Skeletal muscle satellite cell (primary cell): ENCODE results near the gene MKLN1.
"Not testable (repeated sequence)": the region's sequence is repeated elsewhere in the genome, so short reads cannot be mapped to it uniquely, and the experiment has no call there.

ENCODE experiments used
- H3K27me3 ChIP-seq: 2 replicates; pipeline ENCODE4 v1.7.0; 2013; ENCODE audit warnings: low read length; ENCODE audit not compliant: control insufficient read depth, insufficient read depth
- H3K36me3 ChIP-seq: 2 replicates; pipeline ENCODE4 v1.7.0; 2013; ENCODE audit warnings: mild to moderate bottlenecking, control low read depth, low read length; ENCODE audit not compliant: insufficient read depth
- H3K4me1 ChIP-seq: 2 replicates; pipeline ENCODE4 v1.7.0; 2013; ENCODE audit warnings: low read length; ENCODE audit not compliant: control insufficient read depth, insufficient read depth
- H3K4me2 ChIP-seq: 2 replicates; pipeline ENCODE4 v1.7.0; 2013; ENCODE audit warnings: mild to moderate bottlenecking, low read length
- H3K4me3 ChIP-seq: 2 replicates; pipeline ENCODE4 v1.7.0; 2013; ENCODE audit warnings: low read length
- H3K9ac ChIP-seq: 2 replicates; pipeline ENCODE4 v1.7.0; 2013; ENCODE audit warnings: mild to moderate bottlenecking, low read depth, low read length, moderate library complexity
- H3K9me3 ChIP-seq: replicated peaks from 2 replicates; pipeline ENCODE4 v1.7.0; 2013; ENCODE audit warnings: mild to moderate bottlenecking, control low read depth, low read length

Gene MKLN1

DNA sequence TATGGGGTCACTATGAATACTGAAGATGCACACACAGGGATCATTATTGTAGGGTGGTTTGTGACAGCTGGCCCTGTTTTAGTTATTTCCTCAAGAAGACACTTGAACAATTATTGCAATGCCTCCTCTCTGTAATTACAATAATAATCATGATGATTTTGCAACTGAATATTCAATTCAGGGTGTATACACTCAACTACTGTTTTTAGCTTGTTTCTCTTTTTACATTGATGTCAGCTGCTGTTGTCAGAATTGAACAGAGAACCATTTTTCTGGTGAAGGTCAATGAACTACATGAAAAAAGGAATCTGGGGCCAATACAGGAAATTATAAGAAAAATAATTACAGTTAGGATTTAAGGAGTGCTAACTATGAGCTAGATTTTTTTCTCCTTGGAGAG, 28.6 kb upstream of the MKLN1 start:
- peaks cover 5% of the 10 kb centered on the region for H3K4me1 ChIP-seq
- no peak overlapping the region for H3K9ac ChIP-seq
- H3K36me3 ChIP-seq: no peaks in the 10 kb centered on the region
- no peaks in the 10 kb centered on the region for H3K9me3 ChIP-seq
- H3K4me3 ChIP-seq: no peak overlapping the region
- no peak overlapping the region for H3K4me2 ChIP-seq
- H3K27me3 ChIP-seq: no peaks in the 10 kb centered on the region

DNA sequence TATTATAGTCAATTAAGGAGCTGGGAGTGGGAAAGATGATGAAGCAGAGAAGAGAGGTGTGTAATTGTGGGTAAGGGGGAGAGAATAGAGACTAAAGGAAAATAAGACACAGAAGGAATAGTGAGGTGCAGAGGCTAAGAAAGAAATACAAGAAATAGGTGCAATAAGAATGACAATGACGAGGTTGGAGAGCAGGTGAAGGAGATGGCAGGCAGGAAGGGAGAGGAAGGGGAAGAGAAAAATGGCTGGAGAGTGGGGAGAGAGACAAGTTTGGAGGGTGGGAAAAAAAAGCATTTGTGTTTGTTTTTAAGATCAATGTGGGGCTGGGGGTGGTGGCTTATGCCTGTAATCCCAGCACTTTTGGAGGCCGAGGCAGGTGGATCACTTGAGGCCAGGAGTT, 27.6 kb upstream of the MKLN1 start:
- Histone ChIP-seq H3K4me3 (no peak overlapping the region), H3K4me2 (no peak overlapping the region), H3K36me3 (no peaks in the 10 kb centered on the region), H3K4me1 (peaks cover 5% of the 10 kb centered on the region), H3K9me3 (no peaks in the 10 kb centered on the region), H3K9ac (no peak overlapping the region), H3K27me3 (no peaks in the 10 kb centered on the region)

DNA sequence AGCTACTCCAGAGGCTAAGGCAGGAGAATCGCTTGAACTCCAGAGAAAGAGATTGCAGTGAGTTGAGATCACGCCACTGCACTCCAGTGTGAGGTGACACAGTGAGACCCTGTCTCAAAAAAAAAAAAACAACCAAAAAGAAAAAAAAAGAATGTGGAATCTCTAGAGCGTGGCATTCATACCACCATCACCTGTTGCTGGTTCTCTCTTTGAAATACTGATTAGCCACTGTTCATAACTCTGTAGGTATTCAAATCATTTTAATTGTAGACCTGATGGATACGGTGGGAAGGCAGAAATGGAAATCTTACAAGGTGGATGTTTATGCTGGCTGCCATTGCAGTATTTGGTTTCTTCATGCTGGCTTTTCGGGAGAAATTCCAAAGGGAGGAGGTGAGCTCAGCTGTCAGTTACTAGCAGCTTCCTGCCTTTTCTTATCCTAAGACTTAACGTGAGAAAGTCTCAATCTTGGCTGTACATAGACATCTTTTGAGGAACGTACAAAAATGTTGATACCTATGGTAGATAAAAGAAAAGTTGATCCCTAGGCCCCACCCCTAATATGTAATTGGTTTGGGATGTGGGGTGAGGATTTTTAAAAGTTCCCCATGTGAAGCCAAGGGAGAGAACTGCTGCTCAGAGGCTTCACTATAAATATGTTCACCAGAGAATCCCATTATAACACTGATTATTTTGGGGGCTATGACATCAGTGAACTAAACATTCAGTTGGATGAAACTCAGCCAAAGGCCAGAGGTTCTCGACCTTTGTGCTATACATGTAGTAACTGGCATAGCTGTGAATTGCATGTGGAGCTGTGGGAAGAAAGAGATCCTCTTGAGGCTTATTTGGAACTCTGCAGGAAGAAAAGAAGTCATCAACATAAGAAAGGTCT, 26.9 kb upstream of the MKLN1 start:
- Histone ChIP-seq H3K27me3 (no peaks in the 10 kb centered on the region), H3K4me1 (peaks cover 5% of the 10 kb centered on the region), H3K4me3 (no peak overlapping the region), H3K36me3 (no peaks in the 10 kb centered on the region), H3K4me2 (no peak overlapping the region), H3K9ac (no peak overlapping the region), H3K9me3 (no peaks in the 10 kb centered on the region)

DNA sequence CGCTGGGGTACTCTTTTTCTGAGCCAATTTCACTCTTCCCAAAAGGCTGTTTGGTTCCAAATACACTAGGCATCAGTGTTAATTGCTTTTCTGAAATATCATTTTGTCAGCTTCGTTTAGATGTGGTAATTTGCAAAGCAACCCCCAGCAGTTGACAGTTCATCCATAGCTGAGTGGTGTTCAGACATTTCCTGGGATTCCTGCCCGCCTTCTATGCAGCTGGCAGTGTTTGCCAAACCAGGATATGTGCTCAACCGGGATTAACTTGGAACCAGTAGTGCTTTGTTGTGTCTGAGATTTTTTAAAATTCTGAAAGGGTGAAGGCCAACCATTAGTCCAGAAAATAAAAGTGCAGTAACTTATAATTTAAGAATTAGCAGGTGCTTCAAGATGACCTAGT, 25.2 kb upstream of the MKLN1 start:
- H3K36me3 ChIP-seq: no peaks in the 10 kb centered on the region
- no peaks in the 10 kb centered on the region for H3K27me3 ChIP-seq
- H3K4me3 ChIP-seq: no peak overlapping the region
- H3K4me1 ChIP-seq: peaks cover 5% of the 10 kb centered on the region
- H3K4me2 ChIP-seq: no peak overlapping the region
- no peaks in the 10 kb centered on the region for H3K9me3 ChIP-seq
- no peak overlapping the region for H3K9ac ChIP-seq

DNA sequence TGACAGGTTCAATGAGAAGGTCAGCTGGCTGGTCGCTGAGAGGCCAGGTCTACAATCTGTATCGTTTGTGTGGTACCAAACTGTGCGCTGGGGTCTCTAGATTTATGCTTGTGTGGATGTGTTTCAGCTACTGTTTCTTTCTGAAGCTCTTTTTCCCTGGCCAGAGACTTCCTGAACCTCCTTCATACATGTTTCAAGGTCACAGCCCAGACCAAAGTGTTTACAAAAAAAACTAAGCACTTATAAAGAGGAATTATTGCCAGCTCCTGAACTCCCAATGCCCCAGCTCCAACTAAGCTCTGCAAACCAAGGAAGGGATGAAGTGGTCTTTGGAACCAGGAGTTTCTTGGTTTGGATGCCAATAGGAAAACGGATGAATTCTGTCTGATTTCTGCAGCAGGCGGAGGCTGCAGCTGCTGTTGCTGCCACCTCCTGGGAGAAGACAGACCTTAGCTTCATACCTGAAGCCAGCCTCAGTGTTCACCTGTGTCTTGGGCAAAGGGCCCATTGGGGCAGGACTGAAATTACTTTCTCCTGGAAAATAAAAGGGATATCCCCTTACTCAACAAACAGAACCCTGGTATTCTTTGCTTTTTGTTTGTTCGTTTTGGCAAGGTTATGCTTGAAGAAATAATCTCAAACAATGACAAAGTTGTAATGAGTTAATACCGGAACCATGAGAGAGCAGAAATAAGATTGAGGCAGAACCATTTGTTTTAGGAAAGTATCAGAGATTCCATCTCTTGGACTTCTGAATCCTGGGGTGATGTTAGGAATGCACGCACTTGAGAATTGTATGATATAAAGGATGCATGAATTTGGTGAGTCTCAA, 24.6 kb upstream of the MKLN1 start:
- Histone ChIP-seq H3K27me3 (no peaks in the 10 kb centered on the region), H3K36me3 (no peaks in the 10 kb centered on the region), H3K9ac (no peak overlapping the region), H3K4me1 (peaks cover 5% of the 10 kb centered on the region), H3K9me3 (no peaks in the 10 kb centered on the region), H3K4me3 (no peak overlapping the region), H3K4me2 (no peak overlapping the region)

DNA sequence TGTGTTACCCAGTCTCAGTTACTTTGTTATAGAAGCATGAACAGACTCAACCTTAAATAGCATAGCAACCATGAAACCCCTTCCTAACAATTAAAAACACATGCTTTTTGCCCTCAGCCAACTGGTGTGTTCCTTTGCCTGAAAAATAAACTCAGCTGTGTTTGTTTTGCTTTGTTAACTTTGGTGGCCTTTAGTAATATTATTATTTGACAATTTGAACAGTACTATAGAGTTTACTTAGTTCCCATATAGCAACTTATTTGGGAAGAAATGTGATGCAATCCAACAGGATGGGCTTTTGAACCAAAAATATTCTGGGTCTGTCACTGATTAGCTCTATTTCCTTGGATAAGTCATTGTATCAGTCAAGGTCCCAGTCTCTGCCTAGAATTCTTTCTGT, 22.5 kb upstream of the MKLN1 start:
- no peak overlapping the region for H3K4me3 ChIP-seq
- no peak overlapping the region for H3K4me2 ChIP-seq
- H3K9ac ChIP-seq: no peak overlapping the region
- H3K27me3 ChIP-seq: no peaks in the 10 kb centered on the region
- H3K36me3 ChIP-seq: no peaks in the 10 kb centered on the region
- no peaks in the 10 kb centered on the region for H3K9me3 ChIP-seq
- H3K4me1 ChIP-seq: peaks cover 5% of the 10 kb centered on the region

DNA sequence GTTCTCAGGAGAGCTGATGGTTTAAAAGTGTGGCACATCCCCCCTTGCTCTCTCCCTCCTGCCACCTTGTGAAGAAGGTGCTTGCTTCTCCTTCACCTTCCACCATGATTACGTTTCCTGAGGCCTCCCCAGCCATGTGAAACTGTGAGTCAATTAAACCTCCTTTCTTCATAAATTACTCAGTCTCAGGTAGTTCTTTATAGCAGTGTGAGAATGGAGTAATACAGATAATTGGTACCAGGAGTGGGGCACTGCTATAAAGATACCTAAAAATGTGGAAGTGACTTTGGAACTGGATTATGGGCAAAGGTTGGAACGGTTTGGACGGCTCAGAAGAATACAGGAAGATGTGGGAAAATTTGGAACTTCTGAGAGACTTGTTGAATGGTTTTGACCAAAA, 21.6 kb upstream of the MKLN1 start:
- not testable (repeated sequence) for H3K27me3 ChIP-seq, H3K4me1 ChIP-seq, H3K9me3 ChIP-seq, H3K4me2 ChIP-seq, H3K9ac ChIP-seq, H3K4me3 ChIP-seq, H3K36me3 ChIP-seq

DNA sequence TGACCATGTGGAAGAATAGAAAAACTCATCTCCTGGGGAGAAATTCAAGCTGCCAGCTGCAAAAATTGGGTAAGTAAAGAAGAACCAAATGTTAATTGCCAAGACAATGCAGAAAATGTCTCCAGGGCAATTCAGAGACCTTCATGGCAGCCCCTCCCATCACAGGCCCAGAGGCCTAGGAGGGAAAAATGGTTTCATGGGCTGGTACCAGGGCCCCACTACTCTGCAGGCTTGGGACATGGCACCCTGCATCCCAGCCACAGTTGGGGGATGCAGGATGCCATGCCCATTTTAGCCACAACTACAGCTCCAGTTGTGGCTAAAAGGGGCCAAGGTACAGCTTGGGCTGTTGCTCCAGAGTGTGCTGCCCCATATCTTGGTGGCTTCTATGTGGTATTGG, 20.9 kb upstream of the MKLN1 start:
- Histone ChIP-seq H3K27me3 (no peaks in the 10 kb centered on the region), H3K9me3 (no peaks in the 10 kb centered on the region), H3K36me3 (no peaks in the 10 kb centered on the region), H3K4me3 (no peak overlapping the region), H3K4me1 (no peaks in the 10 kb centered on the region), H3K4me2 (no peak overlapping the region), H3K9ac (no peak overlapping the region)

DNA sequence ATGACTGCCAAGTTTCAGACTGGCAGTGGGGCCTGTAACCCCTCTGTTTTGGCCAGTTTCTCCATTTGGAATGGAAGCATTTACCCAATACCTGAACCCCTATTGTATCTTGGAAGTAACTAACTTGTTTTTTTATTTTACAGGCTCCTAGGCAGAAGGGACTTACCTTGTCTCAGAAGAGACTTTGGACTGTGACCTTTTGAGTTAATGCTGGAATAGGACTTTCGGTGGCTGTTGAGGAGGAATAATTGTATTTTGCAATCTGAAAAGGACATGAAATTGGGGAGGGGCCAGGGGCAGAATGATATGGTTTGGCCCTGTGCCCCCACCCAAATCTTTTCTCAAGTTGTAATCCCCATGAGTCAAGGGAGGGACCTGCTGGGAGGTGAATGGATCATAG, 20.0 kb upstream of the MKLN1 start:
- H3K9me3 ChIP-seq: no peaks in the 10 kb centered on the region
- no peaks in the 10 kb centered on the region for H3K4me1 ChIP-seq
- H3K27me3 ChIP-seq: no peaks in the 10 kb centered on the region
- no peak overlapping the region for H3K9ac ChIP-seq
- H3K4me3 ChIP-seq: no peak overlapping the region
- no peaks in the 10 kb centered on the region for H3K36me3 ChIP-seq
- no peak overlapping the region for H3K4me2 ChIP-seq

DNA sequence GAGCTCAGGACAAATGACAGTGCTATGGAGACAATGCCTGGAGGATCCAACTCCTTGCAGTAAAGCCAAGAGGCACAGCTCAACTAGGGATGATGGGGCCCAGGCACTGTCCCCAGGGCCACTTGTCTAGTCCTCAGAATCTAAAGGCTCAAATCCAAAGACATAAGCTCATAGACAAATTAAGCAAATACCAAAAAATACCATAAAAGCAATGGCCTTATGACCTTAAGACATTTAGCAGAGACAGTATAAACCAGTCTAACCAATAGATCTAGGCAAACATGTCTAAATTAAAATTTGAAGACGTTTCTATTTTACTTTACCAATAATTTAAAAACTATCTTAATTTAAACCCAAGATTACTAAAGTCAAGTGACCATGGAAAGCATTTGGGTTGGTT, 14.8 kb upstream of the MKLN1 start:
- H3K36me3 ChIP-seq: no peaks in the 10 kb centered on the region
- no peak overlapping the region for H3K4me3 ChIP-seq
- no peaks in the 10 kb centered on the region for H3K4me1 ChIP-seq
- no peak overlapping the region for H3K9ac ChIP-seq
- H3K27me3 ChIP-seq: no peaks in the 10 kb centered on the region
- no peaks in the 10 kb centered on the region for H3K9me3 ChIP-seq
- no peak overlapping the region for H3K4me2 ChIP-seq

DNA sequence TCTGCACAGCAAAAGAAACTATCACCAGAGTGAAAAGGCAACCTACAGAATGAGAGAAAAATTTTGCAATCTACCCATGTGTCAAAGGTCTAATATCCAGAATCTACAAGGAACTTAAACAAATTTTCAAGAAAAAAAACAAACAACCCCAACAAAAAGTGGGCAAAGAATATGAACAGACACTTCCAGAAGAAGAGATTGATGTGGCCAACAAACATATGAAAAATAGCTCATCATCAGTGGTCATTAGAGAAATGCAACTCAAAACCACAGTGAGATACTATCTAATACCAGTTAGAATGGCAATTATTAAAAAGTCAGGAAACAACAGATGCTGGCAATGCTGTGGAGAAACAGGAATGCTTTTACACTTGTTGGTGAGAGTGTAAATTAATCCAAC, 7.1 kb upstream of the MKLN1 start:
- no peaks in the 10 kb centered on the region for H3K9me3 ChIP-seq
- H3K4me1 ChIP-seq: no peaks in the 10 kb centered on the region
- no peaks in the 10 kb centered on the region for H3K27me3 ChIP-seq
- H3K36me3 ChIP-seq: no peaks in the 10 kb centered on the region
- H3K4me2 ChIP-seq: no peak overlapping the region
- H3K4me3 ChIP-seq: no peak overlapping the region
- no peak overlapping the region for H3K9ac ChIP-seq
